Measurements from ENCODE around the gene MRPS24.

The MRPS24 gene

DNA sequence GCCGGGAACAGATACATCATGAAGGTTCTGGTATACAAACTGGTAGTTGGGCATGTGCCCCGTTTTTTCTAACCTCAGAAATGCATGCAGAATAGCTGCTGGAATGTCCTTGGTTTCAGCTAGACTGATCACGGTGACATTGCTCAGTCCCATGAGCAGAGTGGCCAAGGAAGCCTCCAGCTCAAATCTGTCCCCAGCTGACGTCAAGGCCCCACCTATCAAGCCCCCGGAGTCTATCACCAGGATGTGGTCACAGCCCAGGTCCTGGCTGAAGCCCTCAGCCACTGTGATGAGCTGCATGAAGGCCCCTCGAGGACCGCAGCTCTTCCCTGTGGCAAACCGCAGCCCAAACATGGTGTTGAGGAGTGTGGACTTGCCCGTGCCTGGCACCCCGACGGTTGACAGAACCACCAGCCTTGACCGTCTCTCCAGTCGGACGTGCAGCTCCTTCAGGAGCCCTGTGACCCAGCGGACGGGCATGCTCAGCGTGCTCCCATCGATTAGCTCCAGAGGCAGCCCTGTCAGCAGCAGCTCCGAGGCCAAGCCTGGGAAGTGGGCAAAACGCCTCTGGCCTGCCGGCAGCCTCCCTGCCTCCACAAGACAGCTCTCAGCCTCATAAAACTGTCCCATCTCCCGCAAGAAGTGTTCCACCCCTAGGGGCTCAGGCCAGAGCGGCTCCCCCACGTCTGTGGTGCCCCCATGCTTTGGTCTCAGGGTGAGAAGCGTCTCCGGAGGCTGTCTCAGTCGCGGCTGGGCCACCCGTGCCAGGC is 7.8 kb upstream of the MRPS24 start:
- DNase-seq = no peak

DNA sequence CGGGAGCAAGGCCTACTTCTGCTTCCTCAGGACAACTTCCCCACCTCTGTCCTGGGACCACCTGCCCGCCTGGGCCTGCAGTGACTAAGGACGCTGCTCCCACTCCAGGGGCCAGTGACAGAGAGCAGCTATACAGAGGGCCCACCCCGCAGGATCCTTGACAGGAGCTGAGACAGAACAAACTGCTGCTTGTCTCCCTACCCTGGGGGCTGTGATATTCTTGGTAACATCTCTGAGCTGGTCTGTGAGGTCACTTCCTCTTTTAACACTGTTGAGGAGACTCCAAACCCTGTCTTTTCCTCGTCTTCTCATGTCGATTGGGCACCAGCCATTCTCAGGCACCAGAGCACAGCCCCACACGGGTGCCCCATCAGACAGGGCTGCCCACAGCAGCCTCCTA is 6.9 kb upstream of the MRPS24 start:
- no peak for DNase-seq

DNA sequence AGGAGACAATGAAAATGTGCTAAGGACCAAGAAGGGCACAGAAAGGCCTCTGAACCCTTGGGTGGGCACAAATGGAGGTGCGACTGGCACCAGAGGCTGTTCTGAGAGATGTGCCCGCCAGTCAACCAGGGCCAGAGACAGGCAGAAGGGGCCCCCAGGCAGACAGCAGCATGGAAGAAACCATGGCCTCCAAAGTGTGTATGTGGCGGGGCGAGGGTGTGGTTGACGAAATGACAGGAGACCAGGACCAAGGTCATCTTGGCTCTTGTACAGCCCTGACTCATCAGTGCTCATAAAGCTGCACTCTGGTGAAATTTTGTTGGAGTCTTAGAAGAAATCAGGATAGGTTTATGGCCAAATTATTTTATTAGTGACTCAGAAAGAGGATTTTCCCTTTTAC is 4.0 kb upstream of the MRPS24 start:
- DNase-seq = no peak

DNA sequence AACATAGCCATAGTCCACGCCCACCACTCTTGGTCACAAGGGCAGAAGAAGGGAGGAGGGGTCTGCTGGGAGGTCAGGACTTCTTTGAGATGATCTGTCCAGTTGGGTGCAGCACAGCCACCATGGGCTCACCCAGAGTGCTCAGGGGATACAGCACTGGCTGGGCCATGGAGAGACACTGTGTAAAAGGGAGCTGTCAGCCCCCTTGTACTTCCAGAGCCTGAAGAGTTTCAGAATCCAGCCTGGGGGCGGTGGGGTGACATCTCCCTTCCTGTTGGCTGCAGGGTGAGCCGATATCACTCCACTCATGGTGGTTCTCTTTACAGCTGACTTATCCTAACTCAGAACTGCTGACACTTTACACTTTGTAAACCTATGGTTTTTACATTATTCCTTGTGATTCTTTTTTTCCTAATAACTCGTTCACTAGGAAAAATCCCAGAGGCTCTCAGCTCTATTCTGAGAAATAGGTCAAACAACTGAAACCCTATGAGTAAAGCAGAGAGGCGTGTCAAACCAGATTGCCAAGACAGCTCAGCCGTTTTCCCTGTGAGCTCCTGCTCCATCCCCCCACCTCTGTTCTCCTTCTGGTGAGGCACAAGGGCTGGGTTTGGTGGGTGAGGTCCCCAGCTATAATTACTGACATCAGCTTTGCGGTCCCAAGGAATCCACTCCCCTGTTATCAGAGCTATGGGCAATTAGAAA is 3.2 kb upstream of the MRPS24 start:
- no peak for DNase-seq

DNA sequence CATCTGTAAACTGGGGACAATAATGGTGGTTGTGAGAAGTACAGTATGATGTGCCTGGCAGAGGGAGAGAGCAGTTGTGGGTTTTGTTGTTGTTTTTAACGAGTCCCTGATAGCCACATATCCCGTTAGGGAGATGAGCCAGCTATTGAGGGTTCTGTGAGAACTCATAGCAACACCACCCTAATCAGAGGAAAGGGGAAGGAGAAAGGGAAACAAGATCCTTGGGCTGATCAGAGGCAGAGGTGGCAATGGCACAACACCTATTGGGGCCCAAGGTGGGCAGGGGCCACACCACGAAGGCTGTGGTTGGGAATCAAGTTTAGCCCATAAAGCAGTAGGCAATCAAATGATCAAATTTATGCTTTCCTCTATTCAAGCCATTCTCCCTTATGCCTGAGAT is 1.7 kb upstream of the MRPS24 start:
- no peak for DNase-seq

DNA sequence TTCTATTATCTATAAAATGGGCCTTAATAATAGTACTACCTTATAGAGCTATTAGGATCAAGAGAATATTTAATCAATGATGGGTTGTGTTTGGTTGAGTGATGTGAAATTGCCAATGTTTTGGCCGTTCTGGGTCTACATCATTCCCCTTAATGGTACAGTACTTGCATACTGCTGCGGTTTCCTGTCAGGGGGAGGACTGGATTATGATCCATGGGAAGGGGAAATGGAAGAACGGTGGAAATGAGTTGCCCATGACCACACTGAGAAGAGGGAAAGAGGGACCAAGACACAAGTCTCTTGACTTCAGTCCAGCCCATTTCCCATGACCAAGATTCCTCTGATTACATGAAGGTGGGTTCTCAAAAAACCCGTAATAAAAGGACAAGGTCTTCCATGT is 999 bp upstream of the MRPS24 start:
- DNase-seq = no peak

DNA sequence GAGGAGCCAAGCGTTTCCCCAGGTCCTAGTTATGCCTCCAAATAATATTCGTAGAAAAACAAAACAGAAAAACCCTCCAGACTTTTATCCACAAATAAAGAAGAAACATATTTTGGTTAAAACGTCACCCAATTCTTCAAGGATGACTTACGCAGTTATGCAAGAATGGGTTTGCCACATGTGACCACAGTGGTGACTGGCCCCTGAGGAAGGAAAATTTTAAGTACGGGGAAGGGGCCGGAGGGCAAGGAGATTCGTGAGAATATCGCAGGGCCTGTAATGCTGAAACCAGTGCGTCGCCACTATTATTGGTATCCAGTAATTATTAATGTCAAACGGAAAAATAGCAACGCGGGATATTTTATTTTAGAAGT is 537 bp upstream of the MRPS24 start:
- no peak for DNase-seq

DNA sequence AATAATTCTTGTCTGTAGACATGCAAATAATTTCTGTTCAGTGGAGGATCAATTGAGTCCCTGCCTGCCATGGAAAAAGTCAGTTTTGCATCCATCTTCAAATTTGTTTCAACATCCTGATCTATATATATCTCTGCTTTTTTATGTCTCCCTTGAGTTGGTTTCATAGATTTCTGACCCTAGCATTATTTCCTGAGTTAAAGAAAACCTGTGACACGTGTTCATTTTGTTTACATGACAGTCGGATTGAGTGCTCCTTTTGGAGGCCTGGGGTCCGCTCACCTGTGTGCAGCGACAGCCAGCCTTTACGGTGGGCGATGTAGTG is 674 bp downstream of the MRPS24 start:
- DNase-seq = no peak

DNA sequence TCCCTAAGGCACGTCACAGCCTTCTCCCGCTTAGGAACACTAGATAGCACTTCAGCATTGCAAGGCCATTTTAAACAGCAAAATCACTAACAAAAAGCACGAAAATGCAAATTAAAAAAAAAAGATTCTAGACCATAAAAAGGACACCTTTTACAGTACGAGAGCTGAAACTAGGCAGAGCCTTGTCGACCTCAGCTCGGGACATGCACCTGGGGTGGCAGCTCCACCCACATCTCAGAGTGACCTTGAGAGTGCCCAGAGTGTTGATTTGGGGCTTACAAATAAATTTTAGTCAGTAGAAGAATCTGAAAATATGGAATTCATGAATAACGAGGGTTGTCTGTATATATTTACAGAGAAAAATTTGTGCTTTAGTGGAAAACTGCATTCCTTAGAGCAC is 1.1 kb downstream of the MRPS24 start:
- no peak for DNase-seq

DNA sequence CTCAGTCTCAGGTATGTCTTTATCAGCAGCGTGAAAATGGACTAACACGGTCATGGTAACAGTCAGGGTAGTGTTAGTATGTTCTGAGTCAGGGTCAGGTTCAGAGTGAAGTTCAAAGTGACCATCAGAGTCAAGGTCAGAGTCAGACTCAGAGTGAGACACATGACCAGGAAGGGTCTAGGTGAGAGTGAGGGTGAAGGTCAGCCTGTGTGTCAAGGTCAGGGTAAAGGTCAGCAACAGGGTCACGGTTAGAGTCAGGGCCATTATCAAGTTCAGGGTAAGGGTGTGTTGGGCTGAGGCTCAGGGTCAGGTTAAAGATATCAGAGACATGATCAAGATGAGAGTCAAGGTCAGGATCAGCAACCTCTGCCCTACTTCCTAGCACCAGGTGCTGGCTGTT is 4.0 kb downstream of the MRPS24 start:
- no peak for DNase-seq

DNA sequence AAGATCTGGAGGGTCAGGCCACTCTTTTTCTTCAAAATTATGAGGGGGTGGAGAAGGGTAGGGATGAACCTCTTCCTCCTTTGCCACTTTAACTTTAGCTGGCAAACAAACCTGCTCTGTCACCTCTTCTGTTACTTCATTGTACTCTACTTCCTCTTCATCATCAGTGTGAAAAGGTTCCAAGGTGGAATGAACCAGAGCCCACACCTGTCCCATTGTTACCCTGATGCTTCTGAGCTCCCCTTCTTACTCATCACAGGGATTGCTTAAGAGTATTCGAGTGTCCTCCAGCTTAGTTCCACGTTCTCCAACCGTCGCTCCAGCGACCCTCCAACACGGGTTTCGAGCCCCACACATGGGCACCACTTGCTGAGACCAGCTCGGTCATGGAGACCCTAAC is 5.2 kb downstream of the MRPS24 start:
- DNase-seq = no peak

DNA sequence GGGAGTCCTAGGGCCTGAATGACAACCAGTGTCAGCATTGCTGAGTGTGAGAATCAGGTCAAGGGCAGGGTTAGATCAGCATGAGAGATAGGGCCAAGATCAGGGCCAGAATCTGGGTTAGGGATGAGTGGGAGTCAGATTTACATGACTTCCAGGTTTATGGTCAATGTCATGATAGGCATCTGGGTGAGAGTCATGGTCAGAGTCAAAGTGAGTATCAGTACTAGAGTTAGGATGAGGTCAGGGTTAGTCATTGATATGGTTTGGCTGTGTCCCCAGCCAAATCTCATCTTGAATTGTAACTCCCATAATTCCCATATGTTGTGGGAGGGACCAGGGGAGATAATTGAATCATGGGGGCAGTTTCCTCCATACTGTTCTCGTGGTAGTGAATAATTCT is 12.3 kb downstream of the MRPS24 start:
- no peak for DNase-seq

DNA sequence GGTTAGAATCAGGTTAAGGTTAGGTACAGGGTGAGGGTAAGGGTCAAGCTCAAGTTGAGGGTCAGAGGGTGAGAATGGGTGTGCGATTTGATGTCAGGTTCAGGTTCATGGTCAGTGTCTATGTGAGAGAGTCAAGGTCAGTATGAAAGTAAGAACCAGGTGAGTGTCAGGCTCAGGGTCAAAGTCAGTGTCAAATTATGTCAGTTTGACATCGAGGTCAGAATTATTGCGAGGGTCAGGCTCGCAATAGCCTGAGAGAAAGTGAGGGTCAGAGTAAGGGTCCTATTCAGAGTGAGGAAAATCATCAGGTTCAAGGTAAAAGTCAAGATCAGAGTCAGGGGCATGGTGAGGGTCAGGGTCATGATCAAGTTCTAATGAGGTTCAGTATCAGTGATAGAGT is 13.0 kb downstream of the MRPS24 start:
- no peak for DNase-seq

DNA sequence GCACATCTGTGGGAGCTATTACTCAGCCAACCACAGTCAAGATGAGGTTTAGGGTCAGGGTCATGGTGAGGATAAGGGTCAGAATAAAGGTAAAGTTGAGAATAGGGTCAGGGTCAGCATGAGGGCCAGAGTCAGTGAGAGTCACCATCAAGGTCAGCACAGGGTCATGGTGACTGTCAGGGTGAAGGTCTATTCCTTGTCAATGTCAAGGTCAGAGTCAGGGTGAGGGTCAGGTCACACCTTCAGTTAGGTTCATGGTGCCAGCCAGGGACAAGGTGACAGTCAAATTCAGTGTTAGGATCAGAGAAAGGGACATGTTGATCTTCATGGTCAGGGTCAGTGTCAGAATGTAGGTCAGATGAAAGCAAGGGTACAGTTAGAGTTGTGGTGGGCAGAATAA is 14.1 kb downstream of the MRPS24 start:
- no peak for DNase-seq

DNA sequence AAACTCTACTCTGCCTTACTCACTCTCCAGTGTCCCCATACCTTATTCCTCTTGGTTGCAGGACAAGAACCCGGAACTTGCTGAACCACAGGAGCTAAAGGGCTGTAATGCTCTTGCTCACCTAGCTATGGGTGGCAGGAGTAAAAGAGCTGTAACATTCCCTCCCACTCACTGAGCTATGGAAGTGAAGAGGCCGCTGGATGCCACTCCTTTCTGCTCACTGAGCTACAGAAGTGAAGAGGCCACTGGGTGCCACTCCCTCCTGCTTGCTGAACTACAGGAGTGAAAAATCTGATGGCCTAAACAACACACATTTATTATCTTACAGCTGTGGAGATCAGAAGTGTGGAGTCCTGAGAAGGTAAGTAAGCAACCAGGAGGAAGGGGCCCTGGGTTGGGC is 17.5 kb downstream of the MRPS24 start:
- no peak for DNase-seq

DNA sequence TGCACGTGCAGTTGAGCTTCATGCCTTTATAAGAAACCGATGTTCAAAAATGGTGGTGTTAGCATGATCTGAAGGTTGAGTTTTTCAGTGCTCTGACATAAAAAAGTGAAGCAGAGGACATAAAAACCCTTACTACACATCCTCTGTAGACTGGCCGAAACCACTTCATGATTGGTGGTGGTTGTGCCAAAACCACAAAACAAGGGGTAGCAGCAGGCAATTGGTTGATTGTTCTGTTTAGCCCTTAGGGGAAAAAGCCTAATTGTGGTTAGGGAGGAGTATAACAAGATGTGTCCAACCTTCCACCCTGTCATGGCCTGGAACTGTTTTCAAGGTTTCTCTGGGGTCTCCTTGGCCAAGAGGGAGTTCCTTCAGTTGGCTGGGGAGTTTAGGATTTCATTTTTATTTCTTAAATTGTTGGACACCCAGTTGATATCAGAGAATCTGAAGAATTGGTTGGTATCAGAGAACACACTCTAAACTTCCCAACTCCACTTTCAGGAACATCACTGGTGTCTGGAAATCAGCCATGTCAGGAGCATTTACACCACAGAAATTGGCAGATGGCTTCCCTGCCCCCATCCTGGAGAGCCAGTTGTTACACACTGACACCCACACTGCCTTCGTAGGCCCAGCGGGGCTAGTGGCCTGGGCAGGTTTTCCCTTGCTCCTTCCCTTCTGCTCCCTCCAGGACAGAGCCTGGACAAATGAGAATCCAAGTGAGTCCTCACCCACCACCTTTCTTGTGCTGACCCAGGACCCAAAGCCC is 18.8 kb downstream of the MRPS24 start:
- no peak for DNase-seq

DNA sequence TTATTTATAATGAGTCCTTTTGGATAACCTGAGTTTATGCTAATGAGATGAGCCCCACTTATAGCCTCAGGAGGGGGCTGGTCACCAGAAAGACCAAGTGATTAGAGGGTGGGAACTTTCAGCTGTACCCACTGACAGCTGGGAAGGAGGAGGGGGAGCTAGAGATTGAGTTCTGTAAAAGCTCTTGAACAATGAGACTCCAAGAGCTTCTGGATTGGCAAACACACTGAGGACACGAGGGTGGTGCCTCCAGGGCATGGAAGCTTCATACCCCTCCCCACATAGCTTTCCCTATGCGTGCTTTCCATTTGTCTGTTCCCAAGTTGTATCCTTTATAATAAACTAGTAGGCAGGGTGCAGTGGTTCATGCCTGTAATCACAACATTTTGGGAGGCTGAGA is 20.3 kb downstream of the MRPS24 start:
- DNase-seq = no peak

DNA sequence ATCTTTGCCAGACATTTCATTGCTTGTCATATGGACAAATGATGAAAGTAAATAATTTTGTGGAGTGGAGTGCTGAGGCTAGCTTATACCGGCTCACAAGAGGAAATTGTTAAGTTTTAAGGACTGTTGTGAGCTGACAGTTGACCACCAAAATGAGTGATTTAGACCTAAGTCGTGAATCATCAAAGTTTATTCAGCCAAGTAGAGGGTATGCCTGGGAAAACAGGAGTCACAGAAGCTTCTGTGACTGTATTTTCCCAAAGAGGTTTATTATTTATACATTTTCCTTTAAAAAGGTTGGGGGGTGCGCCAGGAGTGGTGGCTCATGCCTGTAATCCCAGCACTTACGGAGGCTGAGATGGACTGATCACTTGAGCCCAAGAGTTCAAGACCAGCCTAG is 21.8 kb downstream of the MRPS24 start:
- DNase-seq = no peak

DNA sequence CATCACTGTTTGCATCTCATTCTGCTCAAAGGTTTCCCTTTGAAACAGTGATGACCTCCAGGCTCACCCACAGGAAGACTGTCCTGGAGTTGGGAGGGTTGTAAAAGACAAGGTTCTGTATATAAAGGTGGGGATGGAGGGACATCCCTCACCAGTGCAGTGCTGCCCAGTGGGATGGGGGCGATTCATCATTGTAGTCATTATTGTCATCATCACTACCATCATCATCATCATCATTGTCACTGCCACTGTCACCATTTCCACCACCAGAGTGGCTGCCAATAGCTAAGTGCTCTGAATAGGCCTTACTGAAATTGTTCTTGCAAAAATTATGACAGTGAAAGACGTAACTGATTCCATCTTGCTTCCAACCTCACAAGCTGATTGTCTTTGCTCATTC is 24.7 kb downstream of the MRPS24 start:
- no peak for DNase-seq

DNA sequence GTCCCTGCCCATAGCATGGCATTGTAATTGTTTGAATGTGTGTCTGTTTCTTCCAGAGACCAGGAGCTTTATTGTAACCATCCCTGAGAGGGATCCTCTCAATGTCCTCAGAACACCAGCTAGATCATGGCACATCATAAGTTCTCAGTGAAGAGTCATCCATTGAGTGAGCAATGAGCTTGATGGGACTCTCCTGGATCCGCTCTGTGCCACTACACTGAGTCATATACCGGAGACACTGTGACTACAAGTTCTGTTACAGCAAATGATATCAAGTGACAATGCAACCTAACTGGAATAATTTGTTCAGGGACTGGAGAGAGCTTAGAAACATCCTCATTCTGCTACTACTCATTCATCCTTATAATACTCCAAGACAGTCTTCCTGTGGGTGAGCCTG is 25.1 kb downstream of the MRPS24 start:
- DNase-seq = no peak

DNA sequence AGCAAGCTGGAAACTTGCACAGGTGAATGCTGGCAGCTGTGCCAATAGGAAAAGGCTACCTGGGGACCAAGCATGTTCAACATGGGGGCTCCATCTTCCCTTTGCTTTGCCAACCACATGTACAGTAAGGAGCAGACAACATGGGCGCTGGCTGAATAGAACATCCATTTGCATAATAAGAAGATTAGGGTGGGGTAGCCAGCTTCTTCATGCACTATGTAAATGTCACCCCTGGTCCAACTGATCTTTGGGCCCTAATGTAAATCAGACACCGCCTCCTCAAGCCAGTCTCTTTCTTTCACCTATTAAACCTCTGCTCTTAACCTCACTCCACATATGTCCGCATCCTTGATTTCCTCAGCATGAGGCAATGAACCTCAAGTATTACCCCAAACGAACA is 26.0 kb downstream of the MRPS24 start:
- DNase-seq = no peak

DNA sequence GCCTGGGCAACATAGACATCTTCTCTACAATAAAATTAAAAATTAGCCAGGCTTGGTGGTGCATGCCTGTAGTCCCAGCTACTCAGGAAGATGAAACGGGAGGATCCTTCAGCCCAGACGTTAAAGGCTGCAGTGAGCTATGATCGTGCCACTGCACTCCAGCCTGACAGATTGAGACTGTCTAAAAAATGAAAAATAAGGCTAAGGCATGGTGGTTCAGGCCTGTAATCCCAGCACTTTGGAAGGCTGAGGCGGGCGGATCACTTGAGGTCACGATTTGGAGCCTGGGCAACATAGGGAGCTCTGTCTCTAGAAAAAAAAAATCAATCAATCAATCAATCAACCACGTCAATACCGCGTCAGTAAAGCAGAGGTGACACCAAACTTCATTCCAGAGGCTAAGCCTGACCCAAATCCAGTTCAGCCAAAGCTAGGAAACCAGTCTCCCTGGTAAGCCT is 31.1 kb downstream of the MRPS24 start:
- no peak for DNase-seq

DNA sequence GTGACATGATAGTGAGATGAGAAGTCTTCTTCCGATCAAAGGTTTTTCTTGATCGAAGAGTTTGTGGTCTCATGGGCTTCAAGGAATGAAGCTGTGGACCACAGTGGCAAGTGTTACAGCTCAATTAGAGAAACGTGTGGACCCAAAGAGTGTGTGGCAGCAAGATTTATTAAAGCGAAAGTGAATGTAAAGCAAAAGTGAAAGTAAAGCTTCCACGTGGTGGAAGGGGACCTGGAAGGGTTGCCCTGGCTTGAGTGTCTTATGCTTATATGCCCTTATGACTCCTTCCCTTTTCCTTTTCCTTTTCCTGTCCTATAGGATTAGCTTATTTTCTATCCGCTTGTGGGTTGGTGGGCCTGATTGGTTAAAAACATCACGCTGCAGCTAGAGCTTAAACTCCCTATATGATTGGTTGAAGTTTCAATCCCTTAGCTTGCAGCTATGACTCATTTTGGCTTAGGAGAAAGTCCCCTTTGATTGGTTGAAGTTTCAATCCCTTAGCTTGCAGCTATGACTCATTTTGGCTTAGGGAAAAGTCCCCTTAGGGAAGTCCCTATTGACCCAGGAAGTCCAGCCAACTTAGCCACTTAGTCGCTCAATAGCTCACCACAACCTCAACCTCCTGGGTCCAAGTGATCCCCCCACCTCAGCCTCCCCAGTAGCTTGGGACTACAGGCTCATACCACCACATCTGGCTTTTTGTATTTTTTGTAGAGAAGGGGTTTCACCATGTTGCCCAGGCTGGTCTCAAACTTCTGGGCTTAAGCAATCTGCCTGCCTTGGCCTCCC is 34.7 kb downstream of the MRPS24 start:
- DNase-seq = no peak

Measured in hippocampal formation (tissue), 2 donors.